Measurements from ENCODE around the gene CNP. TPM values are rescaled to one million over a fixed set of nuclear protein-coding genes. Genes with fewer than 3 reads are reported as not detected.
A peak's percentile ranks its signal among the peaks of the same experiment; 100 is the strongest.

Gene CNP
- total and polyA plus RNA-seq, 10 of the 15 experiments (the other 5 are each of a cell fraction or from before 2014, with no cell fraction given) = 1.8 to 60.7 (median 31.4) TPM

- TF ChIP-seq IRF4 (IDR thresholded peaks at IDR 0.05; ENCODE audit: low read depth, low read length) = no peak
- no peak for TF ChIP-seq NFIC (IDR thresholded peaks at IDR 0.05; ENCODE audit: low read depth, low read length)
- TF ChIP-seq ZZZ3 (IDR thresholded peaks at IDR 0.05; ENCODE audit: control insufficient read depth, insufficient read length, low read depth) = no peak
- TF ChIP-seq RELB (IDR thresholded peaks at IDR 0.05; ENCODE audit: low read depth) = peak; percentile 59; the same call in 1 of the 2 replicates
- TF ChIP-seq EED (IDR thresholded peaks at IDR 0.05; ENCODE audit: low read depth) = 0 out of 2 replicates have a peak, but pooled peaks have one; percentile 22
- no peak for TF ChIP-seq JUND (IDR thresholded peaks at IDR 0.05; ENCODE audit: low read depth, low read length)
- TF ChIP-seq ASH2L (IDR thresholded peaks at IDR 0.05; ENCODE audit: borderline replicate concordance, low read depth) = no peak
- TF ChIP-seq ESRRA (IDR thresholded peaks at IDR 0.05; ENCODE audit: low read length) = no peak
- TF ChIP-seq ZNF217 (IDR thresholded peaks at IDR 0.05) = no peak
- no peak for TF ChIP-seq SPI1 (IDR thresholded peaks at IDR 0.05; ENCODE audit: borderline replicate concordance, insufficient read depth, low read depth, low read length)
- peak; percentile 87 for TF ChIP-seq POLR2A (IDR thresholded peaks at IDR 0.05; ENCODE audit: low read depth, low read length)
- no peak for TF ChIP-seq TCF12 (IDR thresholded peaks at IDR 0.05; ENCODE audit: low read depth, low read length)
- no peak for TF ChIP-seq BCL3 (IDR thresholded peaks at IDR 0.05; ENCODE audit: borderline replicate concordance, insufficient read depth, low read depth, low read length, poor library complexity, severe bottlenecking)
- TF ChIP-seq ZBTB33 (IDR thresholded peaks at IDR 0.05) = no peak
- no peak for TF ChIP-seq MYC (IDR thresholded peaks at IDR 0.05; ENCODE audit: insufficient read depth, insufficient read length, insufficient replicate concordance, low read length, severe bottlenecking)
- no peak for TF ChIP-seq NFYB (IDR thresholded peaks at IDR 0.05; ENCODE audit: insufficient read depth, low read depth, low read length)
- no peak for TF ChIP-seq PRDM15 (CRISPR knock-in tag; IDR thresholded peaks at IDR 0.05)
- TF ChIP-seq IKZF2 (IDR thresholded peaks at IDR 0.05) = no peak; a peak in 1 of 4 replicates
Measured at GRCh38 chr17:42019509-42020404, 53.2 kb downstream of the CNP start, which contains the start of gene NKIRAS2 (continued).
